Measurements from ENCODE around the gene EXOC3L1.
A peak's percentile ranks its signal among the peaks of the same experiment; 100 is the strongest.

Gene EXOC3L1

GRCh38 chr16:67177743-67178699 lies 11.9 kb downstream of the EXOC3L1 start:
- no peak for DNase-seq

GRCh38 chr16:67176662-67177061 lies 13.3 kb downstream of the EXOC3L1 start:
- DNase-seq: no peak

- no peak for DNase-seq
Observed at GRCh38 chr16:67174706-67175231, 15.2 kb downstream of the EXOC3L1 start.

GRCh38 chr16:67173808-67174705 lies 15.9 kb downstream of the EXOC3L1 start:
- DNase-seq: peak; percentile 80

- no peak for DNase-seq
Observed at GRCh38 chr16:67173323-67173722, 16.6 kb downstream of the EXOC3L1 start.

GRCh38 chr16:67170949-67171649 lies 18.8 kb downstream of the EXOC3L1 start:
- no peak for DNase-seq

- peak; percentile 83 for DNase-seq
Observed at GRCh38 chr16:67170168-67170948, 19.6 kb downstream of the EXOC3L1 start, which contains the start of gene NOL3. Gene NOL3, plus strand, starts transcription at chr16:67170538.

- no peak for DNase-seq
Observed at GRCh38 chr16:67169642-67170167, 20.2 kb downstream of the EXOC3L1 start.

GRCh38 chr16:67169011-67169451 lies 20.9 kb downstream of the EXOC3L1 start:
- DNase-seq: no peak

- DNase-seq: no peak
Observed at GRCh38 chr16:67167588-67167987, 22.3 kb downstream of the EXOC3L1 start.

GRCh38 chr16:67166598-67167168 lies 23.3 kb downstream of the EXOC3L1 start:
- DNase-seq: no peak

- no peak for DNase-seq
Observed at GRCh38 chr16:67166110-67166547, 23.8 kb downstream of the EXOC3L1 start.

GRCh38 chr16:67165121-67166078 lies 24.5 kb downstream of the EXOC3L1 start:
- no peak for DNase-seq

GRCh38 chr16:67164599-67165061 lies 25.3 kb downstream of the EXOC3L1 start, which contains the start of gene HSF4:
Gene HSF4, plus strand, starts transcription at chr16:67164745. Its CDS starts 67 bp downstream, at chr16:67164812.
- DNase-seq: peak; percentile 34

GRCh38 chr16:67163999-67164558 lies 25.9 kb downstream of the EXOC3L1 start:
- peak; percentile 52 for DNase-seq

- DNase-seq: no peak
Observed at GRCh38 chr16:67163164-67163998, 26.6 kb downstream of the EXOC3L1 start.

- no peak for DNase-seq
Observed at GRCh38 chr16:67162506-67163163, 27.3 kb downstream of the EXOC3L1 start.
